Activated CD8-positive, alpha-beta T cell treated with anti-CD3 and anti-CD28 coated beads for 36 hours (primary cell): ENCODE results near the gene MIS18A. TPM values are rescaled to one million over a fixed set of nuclear protein-coding genes. Genes with fewer than 3 reads are reported as not detected.
A peak's percentile ranks its signal among the peaks of the same experiment; 100 is the strongest.
"Not testable (repeated sequence)": the region's sequence is repeated elsewhere in the genome, so short reads cannot be mapped to it uniquely, and the experiment has no call there.

ENCODE experiments used
- ATAC-seq: fragments of 200-7000 bp; cut with Tn5 transposase; one replicate; pipeline ENCODE4 v1.10.0; 2021; ENCODE audit warnings: mild to moderate bottlenecking, moderate library complexity
- CTCF ChIA-PET: fragments of 350-600 bp; sonication (Branson Sonifier 250); formaldehyde crosslinking; loops from one replicate; lab custom pipeline; 2021; ENCODE audit warnings: antibody characterized with exemption; lab: Charles Lee
- POLR2A ChIA-PET: fragments of 350-600 bp; sonication (Branson Sonifier 250); formaldehyde crosslinking; loops from one replicate; lab custom pipeline; 2021; ENCODE audit warnings: antibody characterized with exemption; lab: Charles Lee
- DNase-seq: peaks from one replicate; pipeline ENCODE4 v3.0.0-alpha.2; 2020
- H3K27ac Mint-ChIP-seq: one replicate; pipeline ENCODE4 v1.8.0; 2021; ENCODE audit warnings: mild to moderate bottlenecking, mixed read lengths
- H3K27me3 Mint-ChIP-seq: one replicate; pipeline ENCODE4 v1.8.0; 2021; ENCODE audit warnings: mixed read lengths
- H3K36me3 Mint-ChIP-seq: one replicate; pipeline ENCODE4 v1.8.0; 2021; ENCODE audit warnings: low read depth, mixed read lengths
- H3K4me1 Mint-ChIP-seq: one replicate; pipeline ENCODE4 v1.8.0; 2021; ENCODE audit warnings: low read depth, mixed read lengths
- H3K4me3 Mint-ChIP-seq: one replicate; pipeline ENCODE4 v1.8.0; 2021; ENCODE audit warnings: mild to moderate bottlenecking, moderate library complexity, mixed read lengths
- H3K9me3 Mint-ChIP-seq: one replicate; pipeline ENCODE4 v1.8.0; 2021; ENCODE audit warnings: mixed read lengths
- intact Hi-C: fragments of 100-400 bp; cut with micrococcal nuclease; formaldehyde crosslinking; loops from one replicate; pipeline ENCODE4 v1.10.0; 2022
- total RNA-seq, 2 experiments: library from RNA; stranded (reverse); gene quantifications; one replicate each; pipeline ENCODE4 v1.2.3, GENCODE V29; 2021
- TF ChIP-seq, protein P1 (sequence below): fragments of 200-600 bp; IDR thresholded peaks from one replicate; pipeline ENCODE4 v1.8.0; 2022; ENCODE audit warnings: antibody characterized with exemption, mild to moderate bottlenecking

Gene MIS18A
- total RNA-seq, 2 experiments from 2014 or later: 34.6 to 35.1 TPM

DNA sequence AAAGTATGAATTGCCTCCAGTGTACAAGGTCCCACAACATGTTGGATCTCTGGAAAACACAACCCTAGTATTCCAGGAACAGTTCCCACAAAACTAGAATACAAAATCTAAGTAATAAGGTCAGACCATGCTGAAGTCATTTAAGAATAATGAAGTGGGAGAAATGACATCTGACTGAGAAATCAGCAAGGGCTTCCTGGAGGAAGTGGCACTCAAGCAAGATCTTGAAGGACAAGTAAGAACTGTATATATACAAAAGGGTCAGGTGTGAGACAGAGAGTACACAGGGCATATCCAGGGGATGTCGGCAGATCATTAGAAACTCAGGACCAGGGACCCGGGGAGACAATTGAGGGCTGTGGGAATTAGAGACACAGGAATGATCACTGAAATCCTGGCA is 18.7 kb downstream of the MIS18A start:
- H3K9me3 Mint-ChIP-seq: no peaks in the 10 kb centered on the region
- H3K4me3 Mint-ChIP-seq: no peak overlapping the region
- no peaks in the 10 kb centered on the region for H3K4me1 Mint-ChIP-seq
- ChIA-PET POLR2A (no interaction called here), CTCF (no interaction called here)
- TF ChIP-seq, protein P1, sequence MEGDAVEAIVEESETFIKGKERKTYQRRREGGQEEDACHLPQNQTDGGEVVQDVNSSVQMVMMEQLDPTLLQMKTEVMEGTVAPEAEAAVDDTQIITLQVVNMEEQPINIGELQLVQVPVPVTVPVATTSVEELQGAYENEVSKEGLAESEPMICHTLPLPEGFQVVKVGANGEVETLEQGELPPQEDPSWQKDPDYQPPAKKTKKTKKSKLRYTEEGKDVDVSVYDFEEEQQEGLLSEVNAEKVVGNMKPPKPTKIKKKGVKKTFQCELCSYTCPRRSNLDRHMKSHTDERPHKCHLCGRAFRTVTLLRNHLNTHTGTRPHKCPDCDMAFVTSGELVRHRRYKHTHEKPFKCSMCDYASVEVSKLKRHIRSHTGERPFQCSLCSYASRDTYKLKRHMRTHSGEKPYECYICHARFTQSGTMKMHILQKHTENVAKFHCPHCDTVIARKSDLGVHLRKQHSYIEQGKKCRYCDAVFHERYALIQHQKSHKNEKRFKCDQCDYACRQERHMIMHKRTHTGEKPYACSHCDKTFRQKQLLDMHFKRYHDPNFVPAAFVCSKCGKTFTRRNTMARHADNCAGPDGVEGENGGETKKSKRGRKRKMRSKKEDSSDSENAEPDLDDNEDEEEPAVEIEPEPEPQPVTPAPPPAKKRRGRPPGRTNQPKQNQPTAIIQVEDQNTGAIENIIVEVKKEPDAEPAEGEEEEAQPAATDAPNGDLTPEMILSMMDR: no peak
- H3K27ac Mint-ChIP-seq: no peak overlapping the region
- H3K36me3 Mint-ChIP-seq: no peaks in the 10 kb centered on the region
- ATAC-seq: no peak
- intact Hi-C loops: no loop called here
- H3K27me3 Mint-ChIP-seq: peaks cover 2% of the 10 kb centered on the region
- no peak for DNase-seq

GRCh38 chr21:32258786-32259048 is 20.1 kb downstream of the MIS18A start:
- POLR2A ChIA-PET, ATAC-seq: not testable (repeated sequence)
- CTCF ChIA-PET: interaction anchor here (1.6 to 3.3 kb wide), 5 partner anchors 10 to 473 kb away, joined by 6 to 17 read pairs (median 10); no protein-coding TSS in a partner anchor

DNA sequence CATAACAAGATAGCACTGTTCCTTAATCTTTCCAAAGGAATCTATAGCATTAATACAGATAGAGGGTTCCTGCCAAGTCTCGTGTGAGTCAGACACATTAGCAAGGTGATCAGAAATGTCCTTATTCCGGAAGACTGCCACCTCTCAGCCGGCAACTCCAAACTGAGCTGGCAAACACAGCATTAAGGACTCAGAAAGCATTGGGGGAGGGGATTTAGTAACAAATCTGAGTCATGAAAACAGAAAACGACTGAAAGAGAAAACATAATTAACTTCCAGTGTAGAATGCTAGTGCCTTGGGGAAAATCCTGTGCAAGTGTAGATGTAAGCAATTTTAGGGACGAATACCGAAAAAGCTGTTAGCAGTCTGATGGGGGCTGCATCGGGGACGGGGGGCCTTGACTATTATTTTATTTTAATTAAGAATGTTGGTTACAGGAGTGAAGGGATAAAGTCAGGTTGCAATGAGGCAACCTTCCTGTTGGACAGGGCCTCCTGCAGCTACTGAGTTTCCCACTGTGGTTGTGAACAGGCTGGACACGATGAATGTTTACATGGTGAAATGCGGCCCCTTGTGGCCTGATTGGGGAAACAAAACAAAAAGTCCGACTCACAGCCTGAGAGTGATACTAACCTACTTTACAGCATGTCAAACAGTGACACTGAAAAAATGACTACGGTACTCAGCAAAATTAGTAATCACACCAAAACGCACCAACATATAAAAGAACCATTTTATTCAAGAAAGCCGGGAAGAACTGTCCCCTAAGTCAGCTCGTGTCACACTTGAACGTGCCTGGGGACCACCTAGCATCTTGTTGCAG is 20.7 kb downstream of the MIS18A start:
- ChIA-PET POLR2A (no interaction called here), CTCF (interaction anchor here (0.6 to 3.3 kb wide), 15 partner anchors 9 to 472 kb away, joined by 3 to 17 read pairs (median 4); no protein-coding TSS in a partner anchor)
- DNase-seq (peak; percentile 64), ATAC-seq (peak; percentile 58)
- intact Hi-C loops: loop anchor here (5.0 kb wide), 1 partner anchor 391 kb away; no protein-coding TSS in a partner anchor
- H3K4me1 Mint-ChIP-seq: no peaks in the 10 kb centered on the region
- peaks cover 2% of the 10 kb centered on the region for H3K27me3 Mint-ChIP-seq
- H3K27ac Mint-ChIP-seq: no peak overlapping the region
- no peaks in the 10 kb centered on the region for H3K9me3 Mint-ChIP-seq
- no peak overlapping the region for H3K4me3 Mint-ChIP-seq
- TF ChIP-seq, protein P1: peak; percentile 65
- no peaks in the 10 kb centered on the region for H3K36me3 Mint-ChIP-seq

More at GRCh38 chr21:32258786-32259048, 20.1 kb downstream of the MIS18A start:
- H3K36me3 Mint-ChIP-seq, DNase-seq, H3K9me3 Mint-ChIP-seq, H3K4me1 Mint-ChIP-seq, H3K27me3 Mint-ChIP-seq, H3K4me3 Mint-ChIP-seq, H3K27ac Mint-ChIP-seq: not testable (repeated sequence)
- intact Hi-C loops: loop anchor here (5.0 kb wide), 1 partner anchor 391 kb away; no protein-coding TSS in a partner anchor

DNA sequence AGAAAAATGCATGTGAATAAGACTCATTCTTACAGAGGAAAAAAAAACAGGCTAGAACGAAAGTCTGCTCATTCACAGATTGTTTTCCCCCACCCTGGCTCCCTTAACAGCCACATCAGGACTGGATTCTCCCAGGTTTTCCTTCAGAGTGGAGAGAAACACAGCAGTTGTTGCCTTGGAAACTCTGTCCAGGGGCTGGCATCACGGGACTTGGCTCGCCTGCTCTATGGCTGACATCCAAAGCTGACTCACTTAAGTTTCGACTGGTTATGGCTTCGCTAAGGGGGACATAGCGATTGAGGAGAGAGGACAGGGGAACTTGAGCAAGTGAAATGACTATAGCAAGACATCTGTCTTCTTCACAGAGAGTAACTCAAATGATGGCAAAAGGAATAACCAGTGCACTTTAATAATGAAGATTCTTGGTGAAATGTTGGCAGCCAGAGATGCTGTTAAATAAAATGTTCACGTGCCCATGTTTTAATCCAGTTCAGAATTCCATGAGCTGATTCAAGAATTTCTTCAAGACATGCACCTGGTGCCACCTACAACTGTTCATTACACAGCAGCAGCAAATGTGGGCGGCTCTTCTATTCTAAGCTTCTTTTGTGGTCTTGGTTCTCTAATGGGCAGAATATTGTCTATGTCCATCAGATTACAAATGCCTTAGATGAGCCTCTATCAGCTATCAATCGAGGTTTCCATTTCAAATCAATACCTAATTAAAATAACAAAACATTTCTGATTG is 21.8 kb downstream of the MIS18A start:
- no peak overlapping the region for H3K4me3 Mint-ChIP-seq
- ChIA-PET CTCF (interaction anchor here (1.1 to 3.3 kb wide), 7 partner anchors 8 to 471 kb away, joined by 3 to 17 read pairs (median 8); no protein-coding TSS in a partner anchor), POLR2A (no interaction called here)
- intact Hi-C loops: loop anchor here (5.0 kb wide), 1 partner anchor 390 kb away; no protein-coding TSS in a partner anchor
- no peak for DNase-seq
- no peak for ATAC-seq
- no peaks in the 10 kb centered on the region for H3K36me3 Mint-ChIP-seq
- no peaks in the 10 kb centered on the region for H3K4me1 Mint-ChIP-seq
- H3K27me3 Mint-ChIP-seq: peaks cover 2% of the 10 kb centered on the region
- TF ChIP-seq, protein P1: no peak
- H3K9me3 Mint-ChIP-seq: no peaks in the 10 kb centered on the region
- no peak overlapping the region for H3K27ac Mint-ChIP-seq

GRCh38 chr21:32256251-32256650 is 22.6 kb downstream of the MIS18A start:
- Mint-ChIP-seq H3K27me3 (peaks cover 2% of the 10 kb centered on the region), H3K36me3 (no peaks in the 10 kb centered on the region), H3K27ac (no peak overlapping the region), H3K9me3 (peaks cover 2% of the 10 kb centered on the region), H3K4me1 (no peaks in the 10 kb centered on the region), H3K4me3 (no peak overlapping the region)
- intact Hi-C loops: loop anchor here (5.0 kb wide), 1 partner anchor 389 kb away; no protein-coding TSS in a partner anchor
- no peak for ATAC-seq
- POLR2A ChIA-PET: no interaction called here
- CTCF ChIA-PET: interaction anchor here (3.3 kb wide), 1 partner anchor 390 kb away, joined by 17 read pairs; no protein-coding TSS in a partner anchor
- TF ChIP-seq, protein P1: no peak
- no peak for DNase-seq
